ES-I3 (cell line): ENCODE results near the gene EVA1A.

Experiments used
- H3K36me3 ChIP-seq: 2 replicates; pipeline ENCODE4 v1.6.1; 2013; ENCODE audit warnings: mild to moderate bottlenecking, low read length, control low read depth, moderate library complexity; ENCODE audit not compliant: insufficient read depth
- H3K4me1 ChIP-seq: 2 replicates; pipeline ENCODE4 v1.6.1; 2013; ENCODE audit warnings: mild to moderate bottlenecking, control low read depth, low read length; ENCODE audit not compliant: insufficient read depth
- H3K9ac ChIP-seq: 2 replicates; pipeline ENCODE4 v1.6.1; 2013; ENCODE audit warnings: low read depth, mild to moderate bottlenecking, low read length, moderate library complexity
- H3K9me3 ChIP-seq: 2 replicates; pipeline ENCODE4 v1.6.1; 2013; ENCODE audit warnings: mild to moderate bottlenecking, low read length, moderate library complexity; ENCODE audit not compliant: control insufficient read depth, insufficient read depth

EVA1A gene

DNA sequence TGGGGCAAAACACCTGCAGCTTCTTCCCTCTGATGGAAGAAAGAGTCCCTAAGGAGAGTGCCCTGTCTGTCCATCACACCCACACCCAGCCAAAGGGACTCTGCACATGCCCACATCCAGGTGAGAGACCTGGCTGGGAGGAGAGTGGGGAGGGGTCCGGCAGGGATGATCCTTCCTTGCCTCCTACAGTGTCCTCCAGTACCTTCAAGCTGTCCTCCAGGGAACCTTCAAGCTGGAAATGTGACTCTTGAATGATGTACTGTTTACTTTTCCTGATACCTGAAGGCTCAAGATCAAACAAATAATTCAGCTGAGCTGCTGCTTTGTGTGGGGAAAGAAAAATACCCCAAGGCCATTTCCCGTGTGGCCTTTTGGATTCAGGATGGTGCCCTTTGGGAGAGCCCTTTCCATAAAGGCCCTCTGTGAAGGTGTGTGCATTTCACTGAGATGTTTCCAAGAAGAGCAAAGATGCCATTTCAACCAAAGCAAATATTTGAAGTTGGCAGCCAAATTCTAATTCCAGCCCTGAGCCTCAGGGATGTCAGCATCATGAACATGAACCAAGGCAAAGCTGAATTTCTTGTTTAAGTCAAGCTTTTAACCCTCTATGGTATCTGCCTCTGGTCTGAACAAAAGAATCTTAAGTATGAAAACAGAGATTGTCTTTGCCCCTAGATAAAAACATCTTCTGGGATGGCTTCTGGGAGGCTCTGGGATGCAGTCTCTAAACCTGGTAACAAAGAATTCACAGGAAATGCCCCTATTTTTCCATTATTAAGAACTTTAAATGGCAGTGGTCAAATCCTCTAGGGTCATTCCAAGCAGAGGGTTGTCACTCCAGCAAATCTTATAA is 11.1 kb downstream of the EVA1A start:
- H3K36me3 ChIP-seq: no peaks in the 10 kb centered on the region
- peaks cover 7% of the 10 kb centered on the region; the same call in 1 of the 2 replicates for H3K4me1 ChIP-seq
- no peak overlapping the region for H3K9ac ChIP-seq
- no peaks in the 10 kb centered on the region for H3K9me3 ChIP-seq

DNA sequence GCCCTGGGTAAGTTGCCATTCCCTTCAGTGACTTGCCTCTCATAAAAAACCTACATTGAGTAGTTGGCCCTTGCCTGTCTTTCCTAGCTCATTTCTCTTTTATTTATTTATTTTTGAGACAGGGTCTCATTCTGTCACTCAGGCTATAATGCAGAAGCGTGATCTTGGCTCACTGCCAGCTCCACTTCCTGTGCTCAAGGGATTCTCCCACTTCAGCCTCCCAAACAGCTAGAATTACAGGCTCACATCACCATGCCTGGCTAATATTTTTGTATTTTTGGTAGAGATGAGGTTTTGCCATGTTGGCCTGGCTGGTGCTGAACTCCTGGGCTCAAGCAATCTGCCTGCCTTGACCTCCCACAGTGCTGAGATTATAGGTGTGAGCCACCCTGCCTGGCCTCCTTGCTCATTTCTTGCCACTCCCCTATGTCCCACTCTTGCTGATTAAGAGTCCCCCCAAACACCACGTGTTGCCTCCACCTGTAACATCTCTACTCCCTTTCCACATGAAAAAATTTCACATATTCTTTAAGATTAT is 12.6 kb downstream of the EVA1A start:
- H3K36me3 ChIP-seq: no peaks in the 10 kb centered on the region
- H3K9ac ChIP-seq: no peak overlapping the region
- H3K4me1 ChIP-seq: no peaks in the 10 kb centered on the region
- H3K9me3 ChIP-seq: no peaks in the 10 kb centered on the region

DNA sequence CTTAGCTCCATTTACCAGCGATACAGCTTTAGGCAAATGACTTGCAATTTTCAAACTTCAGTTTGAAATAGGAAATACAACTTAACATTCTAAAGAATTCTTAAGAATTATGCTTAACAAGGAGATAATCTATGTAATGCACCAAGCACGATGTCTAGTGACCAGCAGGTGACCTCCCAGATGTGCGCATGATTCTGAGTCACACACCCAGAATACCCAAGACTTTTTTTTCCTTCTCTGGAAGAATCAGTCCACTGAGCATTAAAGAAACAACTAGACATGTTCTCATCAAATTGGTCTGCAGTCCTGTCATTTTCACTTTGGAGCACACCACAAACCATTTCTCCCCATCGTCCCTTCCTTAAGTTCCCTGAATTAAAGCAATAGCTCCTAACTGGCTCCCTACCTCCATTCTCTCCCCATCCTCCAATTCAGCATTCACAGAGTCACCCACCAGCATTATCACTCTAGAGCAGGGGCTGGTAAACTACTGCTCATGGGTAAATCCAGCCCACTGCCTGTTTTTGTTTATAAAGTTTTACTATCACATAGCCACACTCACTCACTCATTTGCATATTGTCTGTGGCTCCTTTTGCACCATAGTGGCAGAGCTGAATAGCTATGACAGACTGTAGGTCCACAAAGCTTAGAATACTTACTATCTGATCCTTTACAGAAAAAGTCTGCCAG is 13.2 kb downstream of the EVA1A start:
- no peak overlapping the region for H3K9ac ChIP-seq
- no peaks in the 10 kb centered on the region for H3K4me1 ChIP-seq
- H3K36me3 ChIP-seq: no peaks in the 10 kb centered on the region
- no peaks in the 10 kb centered on the region for H3K9me3 ChIP-seq

DNA sequence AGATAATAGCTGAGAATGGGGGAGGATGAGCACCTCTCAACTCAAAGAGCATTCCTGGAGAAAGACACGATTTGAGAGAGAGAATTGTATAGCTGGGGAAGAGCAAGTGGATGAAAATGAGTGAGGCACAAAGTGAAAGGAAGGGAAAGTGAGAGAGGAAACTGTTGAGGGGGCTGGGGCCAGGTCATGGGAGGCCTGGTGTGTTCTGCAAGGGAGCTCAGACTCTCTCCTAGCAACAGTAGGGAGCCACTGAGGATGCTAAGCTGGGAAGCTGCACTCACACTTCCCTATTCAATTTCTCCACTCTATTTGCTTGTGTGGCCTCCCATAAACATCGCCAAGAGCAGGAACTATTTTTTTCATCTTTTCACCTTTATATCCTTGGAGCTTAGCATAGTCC is 14.8 kb downstream of the EVA1A start:
- Histone ChIP-seq H3K9me3 (no peaks in the 10 kb centered on the region), H3K36me3 (no peaks in the 10 kb centered on the region), H3K4me1 (no peaks in the 10 kb centered on the region), H3K9ac (no peak overlapping the region)

DNA sequence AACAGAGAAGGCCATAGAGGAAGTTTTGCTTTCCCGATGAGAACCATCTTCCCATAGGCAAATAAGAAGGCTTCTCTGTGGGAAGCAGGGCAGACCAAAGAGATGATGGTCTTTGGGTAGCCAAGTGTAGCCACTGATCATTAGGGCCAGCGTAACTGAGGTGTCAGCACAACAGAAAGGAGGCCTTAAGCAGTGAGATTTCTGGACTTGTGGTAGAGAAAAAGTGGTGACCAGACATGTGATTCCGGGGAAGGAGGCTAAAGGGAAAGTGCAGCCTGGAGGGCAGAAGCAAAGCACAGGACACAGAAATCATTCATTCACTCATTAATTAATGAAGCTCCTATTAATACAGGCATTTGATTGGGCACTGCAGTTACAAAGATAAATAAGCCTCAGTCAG is 15.4 kb downstream of the EVA1A start:
- Histone ChIP-seq H3K9ac (no peak overlapping the region), H3K4me1 (no peaks in the 10 kb centered on the region), H3K9me3 (no peaks in the 10 kb centered on the region), H3K36me3 (no peaks in the 10 kb centered on the region)

DNA sequence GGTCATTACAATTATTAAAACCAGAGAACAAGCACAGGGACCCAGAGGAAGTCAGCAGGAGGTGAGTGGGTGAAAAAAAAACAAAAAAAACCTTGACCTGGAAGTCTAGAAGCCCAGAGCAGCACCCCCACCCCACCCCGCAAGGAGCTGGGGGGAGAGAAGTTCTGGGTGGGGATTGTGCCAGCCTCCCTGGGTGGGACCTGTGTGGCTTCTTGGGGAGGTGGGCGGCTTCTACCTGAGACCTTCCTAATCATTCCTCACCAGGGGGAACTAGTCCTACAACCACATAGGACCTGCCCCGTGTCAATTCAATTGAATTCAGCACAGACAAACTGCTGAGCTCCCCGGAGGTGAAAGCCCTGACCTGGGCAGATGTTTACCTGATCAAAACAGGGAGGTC is 17.3 kb downstream of the EVA1A start:
- H3K36me3 ChIP-seq: no peaks in the 10 kb centered on the region
- H3K4me1 ChIP-seq: no peaks in the 10 kb centered on the region
- no peak overlapping the region for H3K9ac ChIP-seq
- no peaks in the 10 kb centered on the region for H3K9me3 ChIP-seq

DNA sequence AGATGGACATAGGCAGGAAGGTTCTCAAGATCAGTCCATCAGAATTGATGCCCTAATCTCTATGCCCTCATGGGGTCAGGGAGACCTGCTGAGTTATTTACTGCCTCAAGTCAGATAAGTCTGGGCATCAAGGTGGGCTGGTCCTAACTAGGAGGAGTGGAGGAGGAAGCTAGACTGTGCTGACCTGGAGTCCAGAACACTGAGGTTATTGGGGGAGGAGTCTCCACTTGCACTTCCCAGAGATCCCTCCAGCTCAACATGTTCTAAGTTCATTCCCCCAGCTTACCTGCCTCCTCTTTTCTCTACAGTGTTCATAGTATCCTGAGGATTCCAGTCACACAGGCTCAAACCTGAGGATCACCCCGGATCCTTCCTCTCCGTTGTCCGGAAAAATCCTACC is 19.3 kb downstream of the EVA1A start:
- no peak overlapping the region for H3K9ac ChIP-seq
- no peaks in the 10 kb centered on the region for H3K4me1 ChIP-seq
- no peaks in the 10 kb centered on the region for H3K9me3 ChIP-seq
- no peaks in the 10 kb centered on the region for H3K36me3 ChIP-seq

DNA sequence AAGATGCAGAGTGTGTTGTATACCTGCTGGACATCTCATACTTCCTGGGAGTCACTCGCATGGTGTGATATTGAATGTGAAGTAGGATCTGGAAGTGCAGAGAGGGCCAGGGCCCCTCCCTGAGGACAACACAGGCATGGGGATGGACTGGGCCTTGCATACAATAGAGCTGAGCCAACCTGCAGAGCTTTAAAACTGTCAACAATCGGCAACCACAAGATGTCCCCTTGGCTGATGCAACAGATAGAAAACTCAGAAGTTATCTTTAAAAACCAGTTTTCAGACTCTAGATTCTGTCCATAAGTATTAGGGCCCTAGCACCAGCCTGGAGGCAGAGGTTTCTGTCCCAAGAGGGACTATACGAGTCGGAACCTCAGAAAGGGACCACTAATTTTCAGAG is 19.7 kb downstream of the EVA1A start:
- Histone ChIP-seq H3K9me3 (no peaks in the 10 kb centered on the region), H3K4me1 (no peaks in the 10 kb centered on the region), H3K36me3 (no peaks in the 10 kb centered on the region), H3K9ac (no peak overlapping the region)

DNA sequence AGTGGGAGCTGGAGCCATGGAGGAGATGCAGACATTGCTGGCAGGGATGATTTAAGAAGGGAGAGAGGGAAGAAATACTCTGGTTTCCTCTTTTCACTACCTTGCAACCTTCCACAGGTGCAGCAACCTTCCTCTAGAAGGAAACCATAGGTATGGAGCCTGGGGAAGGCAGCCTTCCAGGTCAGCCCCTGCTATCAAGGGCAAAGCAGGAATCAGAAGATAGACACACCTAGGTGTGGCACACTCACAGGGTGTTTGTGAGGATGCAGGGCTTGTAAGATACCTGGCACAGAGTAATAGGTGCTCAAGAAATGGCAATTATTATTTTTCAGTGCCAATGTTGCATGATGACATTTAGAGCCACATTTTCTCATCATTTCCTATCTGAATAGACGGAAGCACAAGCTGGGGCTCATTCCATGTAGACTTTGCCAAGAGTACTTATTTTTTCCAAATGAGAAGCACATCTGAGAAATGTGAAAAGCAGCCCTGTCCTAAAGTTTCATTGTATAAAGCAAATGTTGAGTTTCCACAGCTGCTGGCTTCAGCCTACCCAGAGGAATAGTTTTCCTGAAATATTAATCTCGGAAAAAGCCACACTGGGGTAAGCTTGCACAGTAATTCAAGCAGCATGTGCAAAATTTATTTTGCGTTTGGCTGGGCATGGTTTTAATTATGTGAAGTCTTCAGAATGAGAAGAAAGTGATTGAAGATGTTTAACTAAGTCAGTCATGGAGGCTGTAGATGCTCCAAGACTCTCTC is 20.6 kb downstream of the EVA1A start:
- no peaks in the 10 kb centered on the region for H3K9me3 ChIP-seq
- no peaks in the 10 kb centered on the region for H3K4me1 ChIP-seq
- H3K9ac ChIP-seq: no peak overlapping the region
- no peaks in the 10 kb centered on the region for H3K36me3 ChIP-seq

DNA sequence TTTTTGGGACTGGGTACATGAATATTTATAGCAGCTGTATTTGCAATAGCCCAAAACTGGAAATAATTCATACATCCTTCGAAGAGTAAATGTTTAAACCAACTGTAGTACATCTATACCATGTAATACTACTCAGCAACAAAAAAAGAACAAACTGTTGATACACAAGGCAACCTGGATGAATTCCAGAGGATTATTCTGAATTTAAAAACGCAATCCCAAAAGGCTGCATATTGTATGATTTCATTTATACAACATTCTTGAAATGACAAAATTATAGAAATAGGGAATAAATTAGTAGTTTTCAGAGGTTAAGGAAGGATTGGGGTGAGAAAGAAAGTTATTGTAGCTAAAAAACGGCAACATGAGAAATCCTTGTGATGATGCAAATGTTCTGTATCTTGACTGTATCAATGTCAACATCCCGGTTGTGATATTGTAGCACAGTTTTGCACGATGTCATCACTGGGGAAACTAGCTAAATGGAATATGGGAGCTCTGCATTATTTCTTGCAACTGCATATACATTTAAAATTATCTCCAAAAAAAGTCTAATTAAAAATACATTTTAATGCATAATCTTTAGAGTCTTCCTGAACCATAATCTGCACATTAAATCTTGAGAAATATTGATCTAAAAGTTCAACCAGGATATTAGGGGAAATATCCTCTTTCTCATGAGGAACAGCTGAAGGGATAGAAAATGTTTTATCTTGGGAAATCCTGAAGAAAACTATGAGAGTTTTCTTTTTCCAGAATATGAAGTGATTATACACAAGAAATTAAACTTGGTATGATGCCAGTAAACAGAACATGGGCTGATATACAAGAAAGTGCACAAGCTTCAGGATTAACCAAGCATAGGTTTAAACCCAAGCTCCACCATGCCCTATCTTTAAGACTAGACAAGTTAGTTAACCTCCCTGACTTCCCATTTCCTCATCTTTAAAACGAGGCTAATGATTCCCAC is 21.9 kb downstream of the EVA1A start:
- H3K4me1 ChIP-seq: no peaks in the 10 kb centered on the region
- no peaks in the 10 kb centered on the region for H3K36me3 ChIP-seq
- H3K9me3 ChIP-seq: no peaks in the 10 kb centered on the region
- H3K9ac ChIP-seq: no peak overlapping the region

DNA sequence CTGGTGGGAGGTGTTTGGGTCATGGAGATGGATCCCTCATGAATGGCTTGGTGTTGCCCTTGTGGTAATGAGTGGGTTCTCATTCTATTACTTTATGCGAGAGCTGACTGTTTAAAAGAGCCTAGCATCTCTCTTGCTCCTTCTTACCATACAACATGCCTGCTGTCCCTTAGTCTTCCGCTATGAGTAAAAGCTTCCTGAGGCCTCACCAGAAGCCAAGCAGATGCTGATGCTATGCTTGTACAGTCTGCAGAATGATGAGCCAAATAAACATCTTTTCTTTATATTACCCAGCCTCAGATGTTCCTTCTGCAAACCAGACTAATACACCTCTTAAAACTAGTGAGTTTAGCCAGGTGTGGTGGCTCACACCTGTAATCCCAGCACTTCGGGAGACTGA is 23.1 kb downstream of the EVA1A start:
- no peaks in the 10 kb centered on the region for H3K36me3 ChIP-seq
- no peak overlapping the region for H3K9ac ChIP-seq
- no peaks in the 10 kb centered on the region for H3K4me1 ChIP-seq
- H3K9me3 ChIP-seq: no peaks in the 10 kb centered on the region

DNA sequence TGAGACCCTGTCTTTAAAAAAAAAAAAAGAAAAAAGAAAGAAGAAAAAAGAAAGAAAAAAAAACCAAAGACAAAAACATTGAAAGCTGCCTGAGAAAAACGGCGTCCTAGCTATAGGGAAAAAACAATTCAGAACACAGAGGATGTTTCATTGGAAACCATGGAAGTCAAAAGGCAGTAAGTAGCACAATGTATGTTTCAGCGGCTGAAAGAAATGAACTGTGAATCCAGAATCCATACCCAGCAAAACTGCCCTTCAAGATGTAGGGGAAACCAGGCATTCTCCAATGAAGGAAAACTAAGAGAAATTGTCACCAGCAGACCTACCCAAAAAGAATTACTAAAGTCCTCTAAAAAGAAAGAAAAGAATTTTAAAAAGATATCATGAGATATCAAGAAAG is 27.6 kb downstream of the EVA1A start:
- H3K4me1 ChIP-seq: 0 out of 2 replicates have a peak, but pooled peaks cover 3% of the 10 kb centered on the region
- no peaks in the 10 kb centered on the region for H3K36me3 ChIP-seq
- no peak overlapping the region for H3K9ac ChIP-seq
- no peaks in the 10 kb centered on the region for H3K9me3 ChIP-seq

DNA sequence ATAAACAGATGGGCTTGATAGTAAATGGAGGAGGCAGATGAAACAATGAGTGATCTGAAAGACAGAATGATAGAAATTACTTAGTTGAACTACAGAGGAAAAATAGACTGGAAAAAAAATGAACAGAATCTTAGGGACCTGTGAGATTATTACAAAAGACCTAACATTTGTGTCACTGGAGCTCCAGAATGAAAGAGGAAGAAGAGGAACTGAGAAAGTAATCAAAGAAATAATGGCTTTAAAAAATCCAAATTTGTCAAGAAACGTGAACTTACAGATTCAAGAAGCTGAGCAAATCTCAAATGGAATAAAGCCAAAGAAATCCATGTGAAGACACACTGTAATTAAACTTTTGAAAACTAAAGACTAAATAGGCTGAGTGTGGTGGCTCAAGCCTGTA is 28.3 kb downstream of the EVA1A start:
- H3K36me3 ChIP-seq: no peaks in the 10 kb centered on the region
- no peak overlapping the region for H3K9ac ChIP-seq
- H3K9me3 ChIP-seq: no peaks in the 10 kb centered on the region
- 0 out of 2 replicates have a peak, but pooled peaks cover 3% of the 10 kb centered on the region for H3K4me1 ChIP-seq
